ENCODE data around the gene APBB1IP.

GRCh38 chr10:26455567-26456315 lies 17.6 kb downstream of the APBB1IP start:
- TF ChIP-seq POLR2AphosphoS5 (IDR thresholded peaks at IDR 0.05; ENCODE audit: low read depth) (no peak), CTCF (IDR thresholded peaks at IDR 0.05; ENCODE audit: insufficient read depth, low read length) (no peak), REST (IDR thresholded peaks at IDR 0.05; ENCODE audit: insufficient replicate concordance, low read depth) (no peak), SPI1 (IDR thresholded peaks at IDR 0.05; ENCODE audit: borderline replicate concordance, low read depth) (peak; percentile 75), GABPA (IDR thresholded peaks at IDR 0.05; ENCODE audit: low read depth) (no peak)
